Right lobe of liver (tissue), 6 donors: Measurements from ENCODE around the gene ZIC2. TPM values are rescaled to one million over a fixed set of nuclear protein-coding genes. Genes with fewer than 3 reads are reported as not detected.

Source experiments
- ATAC-seq, 4 donors: fragments of 200-7000 bp; cut with Tn5 transposase; one replicate each; pipeline ENCODE4 v1.9.1; 2020; ENCODE audit warnings: mild to moderate bottlenecking in 4 of 4, moderate library complexity in 4 of 4
- DNase-seq, 3 donors: peaks; one replicate each; pipeline ENCODE4 v3.0.0-alpha.2; 2020
- H3K27ac ChIP-seq, 3 donors: fragments of 200-600 bp; one replicate each; pipeline ENCODE4 v1.8.0; 2022
- H3K27me3 ChIP-seq, 2 donors: fragments of 200-600 bp; one replicate each; pipeline ENCODE4 v1.8.0; 2022
- H3K36me3 ChIP-seq, 4 donors: fragments of 200-600 bp; sonication (generic) in 1 of 4; one replicate each; pipeline versions ENCODE4 v1.5.1 to v1.8.0; 2017 to 2022; ENCODE audit warnings: control low read depth in 1 of 4
- H3K4me1 ChIP-seq, 4 donors: fragments of 200-600 bp; sonication (generic) in 1 of 4; one replicate each; pipeline versions ENCODE4 v1.5.1 to v1.8.0; 2017 to 2022; ENCODE audit warnings: control low read depth in 1 of 4
- H3K4me3 ChIP-seq, 3 donors: fragments of 200-600 bp; one replicate each; pipeline ENCODE4 v1.8.0; 2022
- H3K9me3 ChIP-seq, 4 donors: fragments of 200-600 bp; sonication (generic) in 1 of 4; one replicate each; pipeline versions ENCODE4 v1.5.1 to v1.8.0; 2017 to 2022; ENCODE audit warnings: control low read depth in 1 of 4
- POLR2A ChIP-seq: fragments of 450-650 bp; IDR thresholded peaks from one replicate; pipeline ENCODE4 v1.6.1; 2017; ENCODE audit warnings: antibody characterized with exemption, mild to moderate bottlenecking
- WGBS: methylation state at CpG from one replicate; pipeline ENCODE4 v1.1.6; 2018; ENCODE audit warnings: low coverage, low lambda C conversion rate; ENCODE audit not compliant: insufficient coverage; ENCODE audit errors: missing lambda C conversion rate; 5-methylcytosine and 5-hydroxymethylcytosine counted together
- intact Hi-C, 2 donors: fragments of 100-400 bp; cut with DNase I; formaldehyde crosslinking; loops; one replicate each; pipeline versions ENCODE4 v1.11.2 to v1.14.1; 2022
- long read RNA-seq: library from polyadenylated mRNA; unstranded; transcript quantifications from one replicate; pipeline ENCODE4 v2.0.0, GENCODE V29; 2019
- total RNA-seq, 6 experiments: library from RNA; depleted of rRNA in 2 of 6; stranded (reverse); fragments of >200 nt in 2 of 6; fragmentation: NEBNext Ultra II Directional in 3 of 6; extraction: Animal tissue kit (Norgen Biotek cat#: 25700) in 3 of 6; gene quantifications; one replicate each; pipeline versions ENCODE4 v1.1.0 to v1.2.4, GENCODE V29; 2016 to 2023
- TF ChIP-seq, protein P1 (sequence below), 4 donors: fragments of 200-600 bp in 3 of 4; fragments of 450-650 bp in 1 of 4; IDR thresholded peaks; one replicate each; pipeline versions ENCODE4 v1.5.1 to v1.8.0; 2016 to 2022; ENCODE audit warnings: antibody characterized with exemption in 4 of 4, mild to moderate bottlenecking in 2 of 4
- donor health status: DM: no; HTN: yes; CAD: no.
- donor health status: DM: no; HTN: no; CAD: no.
- donor health status: DM: no; HTN: no; CAD: no.
- donor health status: DM: no; HTN: yes; CAD: no.
- donor health status: DM: no; HTN: yes; CAD: no.

ZIC2 gene
- under 1 TPM in 1 of 6 experiments, not detected in 5; 0.24 TPM for total RNA-seq
- long read RNA-seq, result 0 reads

DNA sequence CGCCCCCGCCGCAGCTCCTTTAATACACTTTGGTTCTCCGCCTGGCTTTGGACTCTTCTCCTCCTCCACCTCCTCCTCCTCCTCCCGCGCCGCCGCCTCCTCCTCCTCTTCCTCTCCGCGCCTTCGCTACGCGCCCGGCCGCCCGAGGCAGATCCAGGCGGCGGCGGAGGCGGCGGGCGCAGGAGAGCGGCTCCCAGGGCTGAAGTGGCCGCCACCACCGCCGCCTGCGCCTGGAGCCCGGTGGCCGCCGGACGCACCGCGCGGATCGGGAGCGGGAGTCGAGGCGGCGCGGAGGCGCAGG lies at the start of gene ZIC2:
Gene ZIC2, plus strand, starts transcription at position 50 of the 301 bp plus-strand sequence. CDS start 281 bp downstream, outside the sequence.
- peaks cover 0 to 19% (median 3%) of the 10 kb centered on the region in 4 donors for H3K4me1 ChIP-seq
- no peak for DNase-seq
- TF ChIP-seq POLR2A, result no peak
- TF ChIP-seq, protein P1, sequence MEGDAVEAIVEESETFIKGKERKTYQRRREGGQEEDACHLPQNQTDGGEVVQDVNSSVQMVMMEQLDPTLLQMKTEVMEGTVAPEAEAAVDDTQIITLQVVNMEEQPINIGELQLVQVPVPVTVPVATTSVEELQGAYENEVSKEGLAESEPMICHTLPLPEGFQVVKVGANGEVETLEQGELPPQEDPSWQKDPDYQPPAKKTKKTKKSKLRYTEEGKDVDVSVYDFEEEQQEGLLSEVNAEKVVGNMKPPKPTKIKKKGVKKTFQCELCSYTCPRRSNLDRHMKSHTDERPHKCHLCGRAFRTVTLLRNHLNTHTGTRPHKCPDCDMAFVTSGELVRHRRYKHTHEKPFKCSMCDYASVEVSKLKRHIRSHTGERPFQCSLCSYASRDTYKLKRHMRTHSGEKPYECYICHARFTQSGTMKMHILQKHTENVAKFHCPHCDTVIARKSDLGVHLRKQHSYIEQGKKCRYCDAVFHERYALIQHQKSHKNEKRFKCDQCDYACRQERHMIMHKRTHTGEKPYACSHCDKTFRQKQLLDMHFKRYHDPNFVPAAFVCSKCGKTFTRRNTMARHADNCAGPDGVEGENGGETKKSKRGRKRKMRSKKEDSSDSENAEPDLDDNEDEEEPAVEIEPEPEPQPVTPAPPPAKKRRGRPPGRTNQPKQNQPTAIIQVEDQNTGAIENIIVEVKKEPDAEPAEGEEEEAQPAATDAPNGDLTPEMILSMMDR (IDR thresholded peaks at IDR 0.05), result no peak

DNA sequence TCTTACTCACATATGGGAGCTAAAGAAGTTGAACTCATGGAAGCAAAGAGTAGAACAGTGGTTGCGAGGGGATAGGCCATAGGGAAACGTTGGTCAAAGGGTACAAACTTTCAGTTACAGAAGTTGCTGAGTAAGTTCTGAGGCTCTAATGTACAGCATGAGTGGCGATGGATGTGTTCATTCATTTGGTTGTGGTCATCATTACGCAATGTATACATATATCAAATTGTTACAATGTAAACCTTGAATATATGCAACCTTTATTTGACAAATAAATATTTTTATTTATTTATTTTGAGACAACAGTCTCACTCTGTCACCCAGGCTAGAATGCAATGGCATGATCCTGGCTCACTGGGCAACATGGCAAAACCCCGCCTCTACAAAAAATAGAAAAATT lies 48.7 kb upstream of the ZIC2 start:
- Histone ChIP-seq H3K27me3 (no peaks in the 10 kb centered on the region), H3K27ac (no peak overlapping the region), H3K4me3 (no peak overlapping the region), H3K36me3 (no peaks in the 10 kb centered on the region), H3K9me3 (no peaks in the 10 kb centered on the region), H3K4me1 (no peaks in the 10 kb centered on the region)
- DNase-seq (no peak), ATAC-seq (no peak)
- intact Hi-C loops, result no loop called here
- TF ChIP-seq POLR2A, result no peak
- TF ChIP-seq, protein P1 (IDR thresholded peaks at IDR 0.05), result no peak
- 68% methylated on average over 4 of the region's 5 CpGs for WGBS

More for the DNA sequence above, at the start of gene ZIC2:
- intact Hi-C loops, result no loop called here
- Histone ChIP-seq H3K4me3 (peak within 1 kb of the TSS; percentile 33 to 57 (median 41)), H3K27ac (no peak within 1 kb of the TSS), H3K36me3 (no peaks in the 10 kb centered on the region), H3K27me3 (peaks cover 28 to 72% of the 10 kb centered on the region in 2 donors), H3K9me3 (no peaks in the 10 kb centered on the region)
- ATAC-seq, result peak in 2 of 4 donors; percentile 3 to 8
- WGBS, result 0% methylated on average over 18 of the region's 41 CpGs

DNA sequence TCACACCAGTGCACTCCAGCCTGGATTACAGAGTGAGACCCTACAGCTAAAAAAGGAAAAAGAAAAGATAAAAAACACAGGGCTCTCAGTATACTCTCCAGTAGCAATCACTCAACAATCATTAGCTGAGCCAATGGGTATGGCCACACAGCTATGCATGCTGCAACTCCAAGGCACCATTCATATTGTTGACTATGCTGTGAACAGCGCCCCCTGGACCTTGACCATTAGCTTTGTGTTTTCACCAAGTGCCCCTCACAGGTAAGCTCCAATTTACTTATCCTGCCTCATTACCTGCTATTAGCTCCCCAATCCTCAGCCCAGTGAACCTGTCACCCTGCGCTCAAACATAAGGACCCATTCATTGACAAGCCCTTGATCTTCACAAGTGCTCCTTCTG lies 45.8 kb upstream of the ZIC2 start:
- DNase-seq, result no peak
- H3K9me3 ChIP-seq, result no peaks in the 10 kb centered on the region
- intact Hi-C loops, result no loop called here
- H3K27me3 ChIP-seq, result no peaks in the 10 kb centered on the region
- no peaks in the 10 kb centered on the region for H3K36me3 ChIP-seq
- peaks cover 0 to 6% (median 3%) of the 10 kb centered on the region in 4 donors for H3K4me1 ChIP-seq
- WGBS, result no CpG with 5 or more reads among the region's 2 CpGs
- no peak for ATAC-seq
- no peak overlapping the region for H3K4me3 ChIP-seq
- TF ChIP-seq, protein P1 (IDR thresholded peaks at IDR 0.05), result no peak
- TF ChIP-seq POLR2A, result no peak
- H3K27ac ChIP-seq, result no peak overlapping the region

DNA sequence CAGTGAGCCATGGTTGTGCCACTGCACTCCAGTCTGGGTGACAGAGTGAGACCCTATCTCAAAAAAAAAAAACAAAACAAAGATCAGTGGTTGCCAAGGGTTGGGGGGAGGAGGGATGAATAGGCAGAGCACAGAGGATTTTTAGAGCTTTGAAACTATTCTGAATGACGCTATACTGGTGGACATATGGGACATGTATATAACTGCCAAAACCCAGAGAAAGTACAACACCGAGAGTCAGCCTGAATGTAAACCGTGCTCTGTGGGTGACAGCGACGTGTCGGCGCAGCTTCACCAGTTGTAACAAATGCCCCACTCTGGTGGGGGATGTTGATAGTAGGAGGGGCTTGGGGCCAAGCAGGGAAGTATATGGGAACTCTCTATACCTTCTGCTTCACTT lies 42.9 kb upstream of the ZIC2 start:
- H3K27ac ChIP-seq, result no peak overlapping the region
- no peaks in the 10 kb centered on the region for H3K27me3 ChIP-seq
- no peak for TF ChIP-seq POLR2A
- TF ChIP-seq, protein P1 (IDR thresholded peaks at IDR 0.05), result no peak
- H3K9me3 ChIP-seq, result no peaks in the 10 kb centered on the region
- no peak for DNase-seq
- no peak overlapping the region for H3K4me3 ChIP-seq
- no peaks in the 10 kb centered on the region for H3K36me3 ChIP-seq
- WGBS, result 95% methylated on average over 4 of the region's 7 CpGs
- H3K4me1 ChIP-seq, result peaks cover 0 to 15% (median 7%) of the 10 kb centered on the region in 4 donors
- ATAC-seq, result no peak
- intact Hi-C loops, result no loop called here

DNA sequence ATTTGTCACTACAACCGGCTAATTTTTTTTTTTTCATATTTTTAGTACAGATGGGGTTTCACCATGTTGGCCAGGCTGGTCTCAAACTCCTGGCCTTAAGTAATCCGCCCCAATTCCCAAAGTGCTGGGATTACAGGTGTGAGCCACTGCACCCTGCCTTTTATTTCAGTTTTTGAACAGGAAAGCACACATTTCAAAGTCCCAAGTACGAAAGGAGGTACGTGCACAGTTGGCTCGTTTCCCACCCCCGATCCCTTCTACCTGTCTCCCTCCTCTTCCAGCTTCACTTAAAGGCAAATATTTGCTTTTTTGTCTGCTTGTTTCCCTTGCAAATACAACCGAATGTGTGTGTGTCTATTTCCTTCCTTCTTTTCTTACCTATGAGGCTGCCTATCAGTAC lies 40.5 kb upstream of the ZIC2 start:
- 24% methylated on average over 6 of the region's 7 CpGs for WGBS
- Histone ChIP-seq H3K36me3 (no peaks in the 10 kb centered on the region), H3K4me1 (peaks cover 0 to 15% (median 7%) of the 10 kb centered on the region in 4 donors), H3K27ac (peak overlapping the region in 2 of 3 donors; percentile 42 to 44), H3K4me3 (no peak overlapping the region), H3K27me3 (no peaks in the 10 kb centered on the region), H3K9me3 (no peaks in the 10 kb centered on the region)
- ATAC-seq (peak; percentile 93 to 96 (median 95)), DNase-seq (peak; percentile 84 to 90 (median 88))
- TF ChIP-seq, protein P1 (IDR thresholded peaks at IDR 0.05), result no peak
- no peak for TF ChIP-seq POLR2A
- intact Hi-C loops, result no loop called here
